GM12891 (cell line): ENCODE data around the gene WDR7.

Source experiments
- POLR2A ChIP-seq: IDR thresholded peaks from 2 replicates; pipeline ENCODE4 v1.6.1; 2011; ENCODE audit warnings: low read depth, low read length, control low read depth
- POLR2AphosphoS5 ChIP-seq: IDR thresholded peaks from 2 replicates; pipeline ENCODE4 v1.6.1; 2011; ENCODE audit warnings: low read depth, low read length, control low read depth
- POU2F2 ChIP-seq: IDR thresholded peaks from 2 replicates; pipeline ENCODE4 v1.6.1; 2011; ENCODE audit warnings: low read depth, mild to moderate bottlenecking, control low read depth, low read length, moderate library complexity
- TAF1 ChIP-seq: IDR thresholded peaks from 2 replicates; pipeline ENCODE4 v1.6.1; 2011; ENCODE audit warnings: low read depth, low read length, control low read depth

DNA sequence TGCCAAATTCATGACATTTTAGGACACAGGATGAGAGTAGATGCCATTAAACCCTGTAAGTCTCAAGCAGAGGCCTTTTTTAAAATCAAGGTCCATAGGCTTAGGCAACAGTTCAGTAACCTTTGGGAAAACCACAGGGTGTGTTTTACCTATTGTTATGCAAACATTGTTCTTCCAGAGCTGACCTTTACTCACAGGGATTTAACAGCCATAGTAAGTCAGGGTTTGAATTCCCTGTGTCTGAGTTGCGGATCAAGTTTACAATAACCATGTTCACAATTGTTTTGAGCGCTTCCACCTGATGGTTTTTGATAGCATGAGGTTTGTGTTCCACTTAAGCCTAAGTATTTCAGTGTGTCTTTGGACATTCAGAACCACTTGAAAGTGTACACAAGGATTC, 335.7 kb downstream of the WDR7 start:
- TF ChIP-seq POLR2A: no peak
- no peak for TF ChIP-seq POLR2AphosphoS5
- TF ChIP-seq POU2F2: no peak
- no peak for TF ChIP-seq TAF1
